Measurements from ENCODE around the gene ZACN.

Gene ZACN

DNA sequence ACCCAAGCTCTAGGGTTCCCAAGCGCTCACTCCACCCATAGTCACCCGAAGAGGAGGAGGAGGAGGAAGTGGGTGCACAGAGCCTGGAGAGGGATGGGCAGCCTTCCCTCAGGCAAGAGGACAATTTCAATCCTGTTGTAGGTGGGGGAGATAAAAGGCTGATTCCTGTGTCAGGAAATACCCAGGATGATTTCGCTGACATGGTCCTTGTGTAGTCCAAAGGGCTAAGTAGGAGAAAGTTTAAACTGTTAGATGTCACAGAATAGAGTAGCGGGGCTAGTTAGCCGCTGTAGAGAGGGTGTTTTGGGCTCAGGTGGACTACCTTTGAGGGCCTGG is 25.9 kb downstream of the ZACN start:
- no peak for DNase-seq

DNA sequence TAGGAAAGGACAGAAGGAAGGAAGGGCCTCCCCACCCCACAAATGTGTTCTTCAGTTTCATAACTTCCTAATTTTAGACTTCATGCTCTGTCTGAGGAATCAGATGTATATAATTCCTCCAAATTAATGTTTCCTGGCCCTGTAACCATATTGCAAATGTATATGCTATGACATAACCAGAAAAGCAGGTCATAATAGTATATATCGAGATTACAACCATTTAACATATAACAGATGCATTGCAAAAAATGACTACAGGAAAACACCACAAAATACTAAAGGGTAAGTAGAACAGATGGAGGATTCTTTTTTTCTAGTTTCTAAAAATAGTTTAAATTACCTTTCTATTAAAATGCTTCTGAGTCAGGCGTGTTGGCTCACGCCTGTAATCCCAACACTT is 27.7 kb downstream of the ZACN start:
- no peak for DNase-seq

DNA sequence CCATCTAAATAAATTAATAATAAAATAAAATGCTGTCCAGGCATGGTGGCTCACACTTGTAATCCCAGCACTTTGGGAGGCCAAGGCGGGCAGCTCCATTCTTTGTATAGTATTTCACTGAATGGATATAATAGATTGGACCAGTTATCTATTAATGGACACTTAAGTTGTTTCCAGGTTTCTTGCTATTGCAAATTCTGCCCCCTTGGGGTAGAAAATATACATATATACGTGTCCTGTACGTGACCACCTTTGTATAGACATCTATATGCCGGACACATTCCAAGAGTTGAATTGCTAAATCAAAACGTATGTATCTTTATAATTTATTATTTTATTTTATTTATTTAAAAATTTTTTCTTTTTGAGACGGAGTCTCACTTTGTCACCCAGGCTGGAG is 28.5 kb downstream of the ZACN start:
- DNase-seq, result no peak

DNA sequence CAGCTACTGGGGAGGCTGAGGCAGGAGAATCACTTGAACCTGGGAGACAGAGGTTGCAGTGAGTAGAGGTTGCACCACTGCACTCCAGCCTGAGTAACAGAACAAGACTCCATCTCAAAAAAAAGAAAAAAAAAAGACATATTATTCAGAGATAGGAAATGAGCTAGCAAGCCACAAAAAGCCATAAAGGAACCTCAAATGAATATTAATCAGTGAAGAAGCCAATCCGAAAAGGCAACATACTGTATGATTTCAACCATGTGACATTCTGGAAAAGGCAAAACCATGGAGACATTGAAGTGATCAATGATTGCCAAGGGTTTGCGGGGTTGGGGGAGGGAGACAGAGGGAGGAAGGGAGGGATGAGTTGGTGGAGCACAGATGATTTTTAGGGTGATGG is 33.0 kb downstream of the ZACN start:
- no peak for DNase-seq

DNA sequence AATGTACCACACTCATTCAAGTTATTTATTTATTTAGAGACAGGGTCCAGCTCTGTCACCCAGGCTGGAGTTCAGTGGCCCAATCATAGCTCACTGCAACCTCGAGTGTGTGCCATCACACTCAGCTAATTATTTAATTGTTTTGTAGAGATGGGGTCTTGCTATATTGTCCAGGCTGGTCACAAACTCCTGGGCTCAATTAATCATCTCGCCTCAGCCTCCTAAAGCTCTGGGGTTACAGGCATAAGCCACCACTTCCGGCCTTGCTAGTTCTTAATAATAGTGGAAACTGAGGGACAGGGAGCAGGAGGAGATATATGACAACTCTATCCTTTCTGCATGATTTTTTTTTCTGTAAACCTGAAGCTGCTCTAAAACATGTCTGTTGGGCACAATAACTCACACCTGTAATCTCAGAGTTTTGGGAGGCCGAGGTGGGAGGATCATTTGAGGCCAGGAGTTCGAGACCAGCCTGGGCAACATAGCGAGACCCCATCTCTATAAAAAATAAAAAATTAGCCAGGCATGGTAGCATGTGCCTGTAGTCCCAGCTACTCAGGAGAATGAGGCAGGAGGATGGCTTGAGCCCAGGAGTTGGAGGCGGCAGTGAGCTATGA is 36.3 kb downstream of the ZACN start:
- no peak for DNase-seq

DNA sequence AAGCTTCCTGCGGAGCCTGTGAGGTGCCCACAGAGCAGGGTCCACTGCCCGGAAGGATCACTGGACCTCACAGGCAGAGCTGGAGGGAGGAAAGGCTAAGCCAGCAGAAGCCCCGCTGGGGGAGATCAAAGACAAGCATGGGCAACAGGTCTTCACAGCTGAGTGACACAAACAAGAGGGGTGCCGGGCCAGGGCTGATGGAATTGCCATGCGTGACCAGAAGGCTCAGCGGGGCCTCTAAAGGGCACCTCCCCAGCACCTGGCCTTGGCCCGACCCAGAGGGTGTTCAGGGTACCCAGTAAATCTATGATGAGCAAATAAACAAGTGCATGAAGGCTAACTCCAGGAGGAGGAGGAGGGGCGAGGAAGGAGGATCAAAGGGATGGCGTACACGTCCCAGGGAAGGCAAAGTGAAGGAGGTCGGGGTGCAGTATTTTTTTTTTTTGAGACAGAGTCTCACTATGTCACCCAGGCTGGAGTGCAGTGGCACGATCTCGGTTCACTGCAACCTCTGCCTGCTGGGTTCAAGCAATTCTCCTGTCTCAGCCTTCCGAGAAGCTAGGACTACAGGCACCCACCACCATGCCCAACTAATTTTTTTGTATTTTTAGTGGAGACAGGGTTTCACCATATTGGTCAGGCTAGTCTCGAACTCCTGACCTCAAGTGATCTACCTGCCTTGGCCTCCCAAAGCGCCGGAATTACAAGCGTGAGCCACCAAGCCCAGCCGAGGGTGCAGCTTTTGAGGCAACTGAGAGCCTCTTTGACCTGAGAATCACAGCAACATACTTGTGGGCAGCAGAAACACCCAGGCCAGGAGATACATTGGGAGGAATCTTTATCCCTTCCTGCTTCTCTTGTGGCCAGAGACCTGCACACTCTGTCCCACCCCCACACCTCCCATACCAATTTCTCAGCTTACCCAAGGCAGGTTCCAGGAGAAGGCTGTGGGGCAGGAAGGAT is 40.7 kb downstream of the ZACN start:
- no peak for DNase-seq

DNA sequence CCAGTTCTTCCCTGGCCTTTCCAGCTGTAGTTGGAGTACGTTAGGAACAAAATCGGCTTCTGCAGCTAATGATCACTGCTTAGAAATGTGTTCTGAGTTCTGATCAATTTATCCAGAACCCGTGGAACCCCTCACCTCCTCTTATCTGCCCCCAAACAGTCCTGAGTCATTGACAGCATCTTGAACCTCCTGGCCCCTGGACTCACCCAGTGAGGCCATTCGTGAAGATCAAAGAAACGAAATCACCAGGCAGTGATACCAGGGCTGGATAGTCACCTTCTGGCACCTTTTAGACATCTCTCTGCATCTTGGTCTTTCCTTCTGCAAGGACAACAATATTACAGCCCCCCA is 41.7 kb downstream of the ZACN start:
- DNase-seq, result no peak

DNA sequence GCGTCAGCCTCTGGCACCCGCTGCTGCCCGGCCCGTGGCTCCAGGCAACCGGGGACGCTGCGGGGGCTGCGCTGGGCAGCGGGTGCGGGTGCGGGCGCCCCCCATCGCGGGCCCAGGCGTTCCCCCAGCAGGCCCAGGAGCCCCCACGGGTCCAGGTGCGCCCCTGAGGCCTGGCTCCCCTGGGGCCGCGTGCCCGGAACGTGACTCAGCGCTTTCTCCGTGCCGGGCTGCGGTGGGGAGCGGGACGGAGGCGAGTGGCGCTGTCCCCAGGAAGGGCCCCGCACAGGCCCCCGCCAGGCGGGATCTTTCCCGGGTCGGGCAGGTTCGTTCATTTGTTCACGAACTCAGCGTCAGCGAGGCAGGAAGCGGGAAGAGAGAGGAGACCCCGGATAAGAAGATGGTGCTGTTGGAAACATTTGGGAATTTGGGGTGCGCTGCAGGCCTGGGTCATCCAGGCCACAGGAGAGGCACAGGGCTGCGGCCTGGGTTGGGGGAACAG is 43.0 kb downstream of the ZACN start:
- no peak for DNase-seq

DNA sequence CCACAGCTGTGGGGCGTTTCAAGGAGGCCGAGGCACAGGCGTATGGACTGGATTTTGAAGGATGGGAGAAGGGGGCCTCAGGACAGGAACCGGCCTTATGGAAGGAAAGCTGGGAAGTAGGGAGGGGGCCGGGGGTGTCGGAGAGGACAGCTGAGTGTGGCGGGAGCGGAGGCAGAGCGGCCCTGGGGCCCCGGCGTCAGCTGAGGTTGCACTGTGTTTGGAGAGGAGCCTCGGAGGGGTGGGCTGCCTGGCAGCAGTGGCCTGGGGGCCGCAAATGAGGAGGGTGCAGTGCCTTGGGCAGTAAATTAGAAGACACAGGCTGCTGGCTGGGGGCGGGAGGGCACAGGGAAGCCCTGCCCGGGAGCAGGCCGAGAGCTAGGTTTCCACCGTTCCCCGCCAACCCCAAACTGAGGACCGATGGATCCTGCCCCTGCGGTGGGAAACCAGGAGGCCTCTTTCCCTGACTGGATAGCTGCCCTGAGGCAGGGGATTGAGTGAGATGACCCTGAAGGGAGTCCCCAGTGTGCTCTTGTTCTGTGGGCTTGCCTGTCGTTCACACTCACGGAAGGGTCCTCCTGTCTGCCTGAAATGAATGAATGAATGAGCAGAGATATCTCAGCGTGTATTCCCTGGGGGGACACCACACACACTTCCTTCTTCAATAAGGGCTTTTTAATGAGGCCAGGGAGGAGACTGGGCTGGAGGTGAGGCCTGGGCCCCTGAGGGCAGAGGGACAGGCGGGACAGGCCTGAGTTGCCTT is 43.6 kb downstream of the ZACN start:
- DNase-seq, result no peak

DNA sequence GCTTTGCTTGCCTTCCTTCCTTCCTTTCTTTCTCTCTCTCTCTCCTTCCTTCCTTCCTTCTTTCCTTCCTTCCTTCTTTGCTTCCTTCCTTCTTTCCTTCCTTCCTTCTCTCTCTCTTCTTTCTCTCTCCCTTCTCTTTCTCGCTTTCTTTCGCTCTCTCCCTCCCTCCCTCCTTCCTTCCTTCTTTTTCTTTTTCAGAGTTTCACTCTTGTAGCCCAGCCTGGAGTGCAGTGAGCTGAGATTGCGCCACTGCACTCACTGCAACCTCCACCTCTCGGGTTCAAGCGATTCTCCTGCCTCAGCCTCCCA is 44.2 kb downstream of the ZACN start:
- no peak for DNase-seq

DNA sequence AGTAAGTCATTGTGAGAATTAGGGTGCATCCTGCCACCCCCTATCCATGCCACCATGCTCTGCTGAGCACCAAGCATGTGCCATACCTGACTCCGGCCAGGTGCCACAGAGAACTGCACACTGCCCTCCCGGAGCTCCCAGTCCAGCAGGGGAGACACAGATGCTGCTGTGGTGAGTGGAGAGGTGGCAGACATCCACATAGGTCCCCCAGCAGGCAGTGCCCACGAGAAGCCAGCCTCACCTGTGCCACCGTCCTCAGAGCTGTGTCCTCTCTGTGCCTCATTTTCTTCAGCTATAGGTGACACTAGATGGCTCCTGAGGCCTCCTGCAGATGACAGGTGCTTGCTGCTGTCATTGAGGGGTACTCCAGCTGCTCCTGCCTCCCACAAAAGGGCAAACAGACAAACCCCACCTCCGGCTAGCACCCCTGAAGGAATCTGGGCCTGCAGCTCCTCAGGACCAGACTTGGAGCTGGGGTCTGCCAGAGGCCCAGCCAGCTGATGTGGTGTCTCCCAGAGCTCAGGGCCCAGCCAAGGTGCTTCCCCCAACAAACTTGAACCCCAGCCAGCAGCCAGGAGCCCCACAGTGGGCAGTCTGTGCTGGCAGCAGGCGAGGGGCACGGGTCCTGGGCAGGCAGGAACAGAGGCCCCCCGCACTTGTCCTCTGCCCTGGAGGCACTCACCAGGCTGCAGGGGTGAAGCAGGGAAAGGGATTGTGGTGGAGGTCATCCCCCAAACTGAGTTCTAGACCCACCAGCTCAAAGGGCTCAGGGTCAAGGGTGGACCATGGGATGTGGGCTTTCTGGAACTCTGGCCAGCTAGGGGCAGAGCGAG is 45.0 kb downstream of the ZACN start:
- no peak for DNase-seq

DNA sequence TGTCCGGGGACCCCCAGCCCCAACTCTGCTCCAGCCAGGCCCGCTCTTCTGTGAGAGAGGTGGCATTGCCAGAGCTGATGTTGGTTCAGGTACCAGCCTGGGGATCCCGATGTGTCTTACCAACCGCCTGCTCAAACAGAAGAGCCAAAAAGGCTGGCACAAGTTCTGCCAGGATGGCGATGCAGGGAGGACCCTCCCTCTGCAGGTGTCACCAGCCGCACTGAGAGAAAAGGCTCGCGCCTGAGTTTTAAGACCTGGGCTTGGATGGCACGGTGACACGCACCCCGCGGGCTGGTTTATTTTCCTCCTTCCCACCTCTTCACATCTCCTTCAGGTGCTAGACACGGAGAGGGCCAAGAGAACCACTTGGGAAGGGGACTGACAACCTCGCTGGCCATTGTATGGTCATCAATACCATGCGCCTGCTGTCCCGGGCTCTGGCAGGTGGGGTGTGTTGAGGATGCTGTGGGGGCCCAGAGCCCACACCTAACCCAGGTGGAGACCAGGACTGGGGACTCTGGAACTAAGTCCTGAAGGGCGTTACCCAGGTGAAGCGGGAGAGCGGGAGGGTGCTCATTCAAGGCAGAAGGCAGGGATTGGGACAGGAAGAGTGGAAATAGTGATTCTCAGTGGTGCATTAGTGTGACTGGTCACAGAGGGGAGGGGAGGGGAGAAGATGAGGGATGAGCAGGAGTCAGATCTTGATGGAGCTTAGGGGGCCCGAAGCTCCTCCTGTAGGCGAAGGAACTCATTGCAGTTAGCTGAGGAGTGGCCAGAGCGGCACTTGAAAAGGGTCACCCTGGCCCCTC is 45.8 kb downstream of the ZACN start:
- no peak for DNase-seq

DNA sequence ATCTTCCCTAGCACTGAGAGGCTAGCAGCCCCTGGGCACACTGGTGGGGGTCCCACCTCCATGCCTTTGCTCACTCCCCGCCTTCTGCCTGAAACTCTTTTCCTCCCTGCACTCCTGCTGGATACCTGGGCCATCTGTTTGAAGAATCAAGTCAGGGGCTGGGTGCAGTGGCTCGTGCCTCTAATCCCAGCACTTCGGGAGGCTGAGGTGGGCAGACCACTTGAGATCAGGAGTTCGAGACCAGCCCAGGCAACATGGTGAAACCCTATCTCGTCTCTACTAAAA is 46.4 kb downstream of the ZACN start:
- DNase-seq, result no peak

DNA sequence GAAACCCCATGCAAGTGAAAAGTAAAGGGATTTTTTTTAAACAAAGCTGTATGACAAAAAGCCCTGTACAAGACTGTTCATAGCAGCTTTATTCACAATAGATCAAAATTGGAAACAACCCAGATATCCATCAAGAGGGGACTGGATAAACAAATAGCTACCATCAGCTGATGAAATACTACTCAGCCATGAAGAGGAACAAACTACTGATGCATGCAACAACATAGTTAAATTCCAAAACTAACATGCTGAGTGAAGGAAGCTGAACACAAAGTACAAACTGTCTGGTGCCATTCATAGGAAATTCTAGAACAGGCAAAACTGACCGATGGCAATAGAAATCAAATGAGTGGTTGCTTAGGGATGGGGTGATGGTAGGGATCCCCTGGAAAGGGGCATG is 46.9 kb downstream of the ZACN start:
- DNase-seq, result no peak

DNA sequence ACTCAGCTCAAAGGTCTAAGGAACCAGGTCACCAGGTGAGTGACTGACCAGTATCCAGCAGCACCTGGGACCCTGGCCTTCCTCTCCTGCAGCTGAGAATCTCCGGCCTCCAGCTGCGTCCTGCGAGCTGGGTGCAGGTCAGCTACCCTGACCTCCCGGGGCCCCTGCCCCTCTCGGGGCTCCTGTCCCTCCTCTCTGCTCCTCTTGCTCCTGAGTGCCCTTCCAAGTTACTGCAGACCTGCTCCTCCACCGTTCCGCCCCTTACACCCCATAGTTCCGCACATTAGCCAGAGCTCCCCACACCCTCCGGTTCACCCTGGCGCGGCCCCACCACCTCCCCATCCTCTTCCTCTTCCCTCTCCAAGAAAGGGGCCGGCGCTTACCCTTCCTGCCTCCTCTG is 51.5 kb downstream of the ZACN start:
- DNase-seq, result no peak

DNA sequence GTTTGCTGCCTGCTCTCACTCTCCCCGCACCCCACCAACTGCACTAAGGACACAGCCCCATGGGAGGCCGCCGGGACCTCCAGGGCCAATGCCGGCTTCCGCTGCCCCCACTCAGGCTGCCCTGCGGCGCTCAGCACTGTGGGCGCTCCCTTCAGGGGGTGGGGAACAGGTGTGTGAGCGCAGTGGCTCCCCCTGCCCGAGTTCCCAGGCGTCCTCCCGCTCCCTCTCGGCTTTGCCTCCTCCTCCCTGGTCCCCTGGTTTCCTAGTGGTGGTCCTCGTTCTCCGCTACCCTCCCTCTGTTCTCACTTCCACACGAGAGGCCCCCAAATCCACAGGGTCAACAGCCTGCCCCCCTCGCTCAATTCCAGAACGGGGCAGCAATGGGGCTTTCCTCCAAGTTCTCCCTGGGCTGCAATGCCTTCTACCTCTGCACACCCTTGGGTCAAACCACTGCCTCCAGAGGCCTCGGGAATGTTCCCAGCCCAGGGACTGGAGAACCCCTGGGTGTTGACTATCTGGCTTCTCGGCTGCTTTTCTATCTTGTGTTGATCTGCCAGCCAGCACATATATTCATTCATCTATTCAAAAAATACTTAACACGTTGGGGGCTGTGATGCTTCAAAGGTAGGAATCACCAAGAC is 52.2 kb downstream of the ZACN start:
- no peak for DNase-seq

DNA sequence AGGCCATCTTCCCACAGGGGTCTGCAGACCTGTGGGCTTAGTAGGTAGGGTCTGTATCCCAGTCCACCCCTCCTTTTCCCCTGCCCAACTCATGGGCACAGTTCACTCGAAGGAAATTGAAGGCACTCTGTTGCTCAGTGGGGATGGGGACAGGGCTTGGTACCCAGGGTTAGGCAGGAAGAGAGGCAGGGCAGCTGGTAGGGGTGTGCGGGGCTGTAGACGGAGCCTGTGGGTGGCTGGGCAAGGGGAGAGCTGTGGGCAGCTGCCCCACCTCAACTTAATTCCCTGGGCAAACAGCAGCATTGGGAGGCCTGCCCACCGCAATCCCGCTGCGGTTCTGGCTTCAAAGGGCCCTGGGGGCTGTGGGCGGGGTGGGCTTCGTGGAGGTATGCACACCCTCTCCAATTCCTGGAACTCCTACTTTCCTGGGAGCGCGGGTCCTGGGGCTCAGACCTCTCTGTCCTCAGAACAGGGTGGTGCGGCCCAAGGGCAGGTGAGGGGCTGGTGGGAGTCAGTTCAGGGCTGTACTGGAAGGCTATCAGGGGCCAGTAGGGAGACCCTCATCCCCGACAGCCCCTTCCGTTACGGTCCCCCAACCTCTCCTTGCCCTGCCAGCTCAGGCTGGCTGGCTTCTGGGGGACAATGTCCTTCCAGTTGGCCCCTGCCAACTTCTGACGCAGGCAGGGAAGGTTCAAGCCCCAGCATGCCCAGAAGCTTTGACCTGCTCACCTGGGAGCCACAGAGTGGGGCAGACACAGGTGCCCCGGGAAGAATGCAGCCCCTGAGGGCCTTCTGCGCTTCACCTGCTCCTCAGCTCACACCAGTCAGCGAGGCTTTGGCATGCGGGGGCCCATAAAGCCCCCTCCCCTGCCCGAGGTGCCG is 53.0 kb downstream of the ZACN start:
- DNase-seq, result no peak
